Stimulated activated memory B cell treated with anti-CD40 and anti-IgM and Interleukin-4, amounts not matched to agents 10 μg/mL and 1 μg/mL and 100 μg/mL, for 72 hours (primary cell): ENCODE data around the gene SET.

ENCODE experiments used
- ATAC-seq: fragments of 150-1000 bp; cut with Tn5 transposase; 2 replicates; pipeline ENCODE4 v1.10.0; 2021
- H3K27ac Mint-ChIP-seq: one replicate; pipeline ENCODE4 v1.8.0; 2022; ENCODE audit warnings: mild to moderate bottlenecking, mixed read lengths
- H3K27me3 Mint-ChIP-seq: one replicate; pipeline ENCODE4 v1.8.0; 2022; ENCODE audit warnings: mixed read lengths
- H3K36me3 Mint-ChIP-seq: one replicate; pipeline ENCODE4 v1.8.0; 2022; ENCODE audit warnings: mixed read lengths
- H3K4me1 Mint-ChIP-seq: one replicate; pipeline ENCODE4 v1.8.0; 2022; ENCODE audit warnings: mixed read lengths
- H3K4me3 Mint-ChIP-seq: one replicate; pipeline ENCODE4 v1.8.0; 2022; ENCODE audit warnings: mild to moderate bottlenecking, moderate library complexity, mixed read lengths
- H3K9me3 Mint-ChIP-seq: one replicate; pipeline ENCODE4 v1.8.0; 2022; ENCODE audit warnings: mixed read lengths

SET gene

GRCh38 chr9:128701227-128701854 lies 12.3 kb downstream of the SET start:
- no peaks in the 10 kb centered on the region for H3K27me3 Mint-ChIP-seq
- H3K27ac Mint-ChIP-seq = no peak overlapping the region
- H3K4me1 Mint-ChIP-seq = peaks cover 22% of the 10 kb centered on the region
- no peaks in the 10 kb centered on the region for H3K9me3 Mint-ChIP-seq
- no peak for ATAC-seq
- H3K36me3 Mint-ChIP-seq = peaks cover 3% of the 10 kb centered on the region
- H3K4me3 Mint-ChIP-seq = peak overlapping the region; percentile 47

DNA sequence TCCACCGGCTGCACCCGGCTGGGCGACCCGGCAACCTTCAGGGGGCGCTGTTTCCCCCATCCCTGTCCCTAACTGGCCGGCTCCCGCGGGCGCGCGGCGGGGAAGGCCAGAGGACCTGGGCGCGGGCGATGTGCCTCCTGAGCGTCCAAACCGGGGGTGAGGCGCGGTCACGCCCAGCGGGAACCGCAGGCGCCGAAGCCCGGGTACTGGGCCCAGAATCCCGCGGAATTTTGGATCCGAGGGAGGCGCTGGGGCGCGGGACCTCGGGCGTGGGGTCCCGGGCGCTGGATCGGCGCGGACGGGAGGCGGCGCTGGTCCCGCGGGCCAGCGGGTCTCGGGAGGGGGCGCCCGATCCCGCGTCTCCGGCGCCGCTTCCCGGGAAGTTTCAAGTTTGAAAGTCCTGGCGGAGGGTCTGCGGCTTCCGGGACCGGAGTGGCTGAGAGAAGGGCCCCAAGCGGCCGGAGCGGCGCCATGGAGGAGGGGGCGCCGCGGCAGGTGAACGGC lies 13.5 kb downstream of the SET start, which contains the start of gene PKN3:
Gene PKN3, plus strand, starts transcription at position 59 of the 504 bp plus-strand sequence. Its CDS starts 413 bp downstream, at position 472.
- H3K36me3 Mint-ChIP-seq = no peaks in the 10 kb centered on the region
- peak within 1 kb of the TSS; percentile 90 for H3K4me3 Mint-ChIP-seq
- no peaks in the 10 kb centered on the region for H3K9me3 Mint-ChIP-seq
- H3K4me1 Mint-ChIP-seq = peaks cover 22% of the 10 kb centered on the region
- ATAC-seq = peak; percentile 91
- H3K27ac Mint-ChIP-seq = peak within 1 kb of the TSS; percentile 58
- no peaks in the 10 kb centered on the region for H3K27me3 Mint-ChIP-seq

DNA sequence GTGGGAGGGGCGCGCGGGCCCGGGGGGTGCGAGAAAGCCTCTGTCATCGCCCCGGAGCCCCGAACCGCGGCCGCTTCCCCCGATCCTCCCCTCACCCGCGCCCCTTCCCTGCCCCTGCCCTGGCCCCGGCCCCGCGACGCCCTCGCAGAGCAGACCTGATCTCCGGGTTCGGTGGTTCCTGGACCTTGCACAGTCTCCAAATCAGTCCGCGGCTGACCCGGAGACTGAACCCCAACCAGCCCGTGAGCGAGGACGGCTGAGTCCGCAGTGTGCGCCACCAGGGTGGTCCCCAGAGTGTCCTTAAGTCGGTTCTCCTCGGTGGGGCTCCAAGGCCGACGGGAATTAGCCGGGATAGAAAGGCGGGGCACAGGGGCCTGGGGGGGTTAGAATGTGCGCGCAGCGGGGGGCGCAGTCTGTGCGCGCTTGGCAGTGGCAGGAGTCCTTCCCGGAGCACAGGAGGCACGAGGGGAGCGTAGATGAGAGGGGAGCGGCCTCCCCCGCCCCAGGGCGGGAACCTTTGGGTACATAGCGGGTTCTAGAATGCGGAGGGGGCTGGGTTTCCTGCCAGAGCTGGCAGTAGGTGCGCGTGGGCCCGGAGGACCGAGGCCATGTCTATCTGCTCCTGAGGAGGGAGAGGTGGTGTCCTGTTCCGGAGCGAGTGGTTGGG lies 14.1 kb downstream of the SET start:
- no peaks in the 10 kb centered on the region for H3K36me3 Mint-ChIP-seq
- H3K27me3 Mint-ChIP-seq = no peaks in the 10 kb centered on the region

DNA sequence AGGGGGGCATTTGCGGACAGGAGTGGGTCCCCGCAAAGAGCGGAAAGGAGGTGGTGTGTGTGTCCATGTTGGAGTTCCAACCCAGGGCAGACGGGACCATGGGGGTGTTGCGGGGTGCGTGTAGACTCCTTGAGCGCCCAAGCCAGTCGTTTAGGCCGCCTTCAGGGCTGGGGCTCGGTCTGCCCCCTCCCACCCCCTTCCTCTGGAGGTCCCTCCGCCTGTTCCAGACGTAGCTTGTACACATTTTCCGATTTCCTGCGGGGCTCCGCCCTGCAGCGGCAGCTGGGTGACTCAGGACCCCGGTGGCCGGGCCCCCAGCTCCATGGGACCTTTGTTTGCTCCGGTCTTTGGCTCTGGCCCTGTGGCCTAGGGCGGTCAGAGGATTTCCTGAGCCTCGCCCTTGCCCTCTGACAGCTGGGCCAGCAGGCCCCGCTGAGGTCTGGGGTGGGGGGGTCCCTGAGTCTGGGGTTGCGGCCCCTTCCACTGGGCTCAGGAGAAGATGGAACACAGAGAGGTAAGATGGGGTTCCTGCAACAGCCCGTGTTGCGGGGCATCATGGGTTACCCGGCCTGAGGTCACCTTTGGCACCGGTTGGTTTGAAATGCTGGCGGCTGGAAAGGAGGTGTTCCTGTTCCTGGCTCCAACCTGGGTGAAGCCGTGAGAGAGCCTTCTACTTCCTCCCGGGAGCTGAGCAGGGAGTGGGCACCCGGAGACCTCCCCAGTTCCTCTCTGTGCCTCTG lies 14.8 kb downstream of the SET start:
- Mint-ChIP-seq H3K36me3 (no peaks in the 10 kb centered on the region), H3K4me3 (peak overlapping the region; percentile 90), H3K27me3 (no peaks in the 10 kb centered on the region), H3K27ac (peak overlapping the region; percentile 58), H3K9me3 (no peaks in the 10 kb centered on the region), H3K4me1 (peaks cover 22% of the 10 kb centered on the region)
- no peak for ATAC-seq

More for the DNA sequence above, 14.1 kb downstream of the SET start:
- H3K4me3 Mint-ChIP-seq = peak overlapping the region; percentile 90
- peak overlapping the region; percentile 58 for H3K27ac Mint-ChIP-seq
- no peaks in the 10 kb centered on the region for H3K9me3 Mint-ChIP-seq
- ATAC-seq = peak; percentile 44
- peaks cover 22% of the 10 kb centered on the region for H3K4me1 Mint-ChIP-seq

GRCh38 chr9:128704356-128704670 lies 15.3 kb downstream of the SET start:
- no peak overlapping the region for H3K27ac Mint-ChIP-seq
- H3K4me1 Mint-ChIP-seq = peaks cover 22% of the 10 kb centered on the region
- no peak for ATAC-seq
- H3K9me3 Mint-ChIP-seq = no peaks in the 10 kb centered on the region
- no peaks in the 10 kb centered on the region for H3K27me3 Mint-ChIP-seq
- H3K4me3 Mint-ChIP-seq = no peak overlapping the region
- H3K36me3 Mint-ChIP-seq = no peaks in the 10 kb centered on the region

DNA sequence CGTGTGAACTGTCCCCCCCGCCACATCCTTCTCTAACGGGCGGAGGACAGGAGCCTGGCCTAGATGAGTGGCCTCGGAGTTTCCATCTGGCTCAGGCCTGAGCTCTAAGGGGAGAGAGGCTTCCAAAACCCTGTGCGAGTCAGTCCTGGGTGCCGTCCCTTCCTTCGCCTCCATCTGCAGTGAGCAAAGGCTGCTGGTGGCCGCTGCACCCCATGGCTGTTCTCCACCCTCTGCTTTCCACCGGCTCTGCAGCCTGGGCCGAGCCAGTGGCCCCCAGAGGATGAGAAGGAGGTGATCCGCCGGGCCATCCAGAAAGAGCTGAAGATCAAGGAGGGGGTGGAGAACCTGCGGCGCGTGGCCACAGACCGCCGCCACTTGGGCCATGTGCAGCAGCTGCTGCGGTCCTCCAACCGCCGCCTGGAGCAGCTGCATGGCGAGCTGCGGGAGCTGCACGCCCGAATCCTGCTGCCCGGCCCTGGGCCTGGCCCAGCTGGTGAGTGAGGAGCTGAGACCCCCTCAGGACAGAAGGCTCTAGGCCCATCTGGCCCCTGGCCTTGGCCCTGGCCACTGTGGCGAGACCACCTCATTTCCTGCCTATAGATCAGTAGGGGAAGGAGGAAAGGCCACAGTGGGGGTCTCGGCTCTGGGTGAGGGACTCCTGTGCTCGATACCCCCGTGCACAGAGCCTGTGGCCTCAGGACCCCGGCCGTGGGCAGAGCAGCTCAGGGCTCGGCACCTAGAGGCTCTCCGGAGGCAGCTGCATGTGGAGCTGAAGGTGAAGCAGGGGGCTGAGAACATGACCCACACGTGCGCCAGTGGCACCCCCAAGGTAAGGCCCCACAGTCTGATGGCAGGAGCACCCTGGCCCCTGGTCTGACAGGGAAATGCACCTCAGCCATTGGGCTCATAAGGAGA lies 16.3 kb downstream of the SET start:
- Mint-ChIP-seq H3K9me3 (no peaks in the 10 kb centered on the region), H3K27ac (no peak overlapping the region), H3K4me3 (no peak overlapping the region), H3K36me3 (no peaks in the 10 kb centered on the region), H3K4me1 (peaks cover 22% of the 10 kb centered on the region), H3K27me3 (no peaks in the 10 kb centered on the region)
- no peak for ATAC-seq

DNA sequence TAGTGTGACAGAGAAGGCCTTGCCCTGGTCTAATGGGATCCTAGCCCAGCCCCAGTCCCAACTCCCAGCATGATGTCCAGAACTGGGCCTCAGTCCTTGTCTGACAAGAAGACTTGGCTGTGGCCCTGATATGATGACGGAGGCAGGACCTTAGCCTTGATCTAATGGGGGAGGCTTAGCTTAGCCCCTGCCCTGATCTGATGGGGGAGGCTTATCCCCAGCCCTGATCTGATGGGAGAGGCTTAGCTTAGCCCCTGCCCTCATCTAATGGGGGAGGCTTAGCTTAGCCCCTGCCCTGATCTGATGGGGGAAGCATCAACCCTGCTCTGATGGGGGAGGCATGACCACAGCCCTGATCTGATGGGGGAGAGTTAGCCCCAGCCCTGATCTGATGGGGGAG lies 17.0 kb downstream of the SET start:
- Mint-ChIP-seq H3K4me1 (peaks cover 22% of the 10 kb centered on the region), H3K36me3 (no peaks in the 10 kb centered on the region), H3K9me3 (no peaks in the 10 kb centered on the region), H3K27me3 (no peaks in the 10 kb centered on the region), H3K4me3 (no peak overlapping the region), H3K27ac (no peak overlapping the region)
- ATAC-seq = no peak

GRCh38 chr9:128706671-128707381 lies 17.8 kb downstream of the SET start:
- H3K4me1 Mint-ChIP-seq = peaks cover 14% of the 10 kb centered on the region
- no peak overlapping the region for H3K27ac Mint-ChIP-seq
- no peak for ATAC-seq
- no peaks in the 10 kb centered on the region for H3K9me3 Mint-ChIP-seq
- H3K27me3 Mint-ChIP-seq = no peaks in the 10 kb centered on the region
- no peak overlapping the region for H3K4me3 Mint-ChIP-seq
- H3K36me3 Mint-ChIP-seq = no peaks in the 10 kb centered on the region

DNA sequence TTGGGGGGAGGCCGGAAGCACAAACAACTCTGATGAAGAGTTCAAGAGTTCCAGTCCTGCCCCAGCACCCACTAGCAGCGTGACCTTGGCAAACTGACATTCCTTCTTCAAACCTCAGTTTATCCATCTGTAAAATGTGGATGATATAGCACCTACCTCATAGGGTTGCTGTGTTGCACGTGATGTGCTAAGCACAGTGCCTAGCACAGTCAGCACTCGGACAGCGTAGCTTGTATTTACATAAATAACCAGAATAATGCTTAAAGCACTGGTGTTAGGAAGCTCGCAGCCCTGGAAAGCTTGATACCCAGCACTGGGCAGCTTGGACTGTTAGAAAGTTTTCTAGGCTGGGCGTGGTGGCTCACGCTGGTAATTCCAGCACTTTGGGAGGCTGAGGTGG lies 18.4 kb downstream of the SET start:
- no peaks in the 10 kb centered on the region for H3K27me3 Mint-ChIP-seq
- ATAC-seq = no peak
- H3K4me3 Mint-ChIP-seq = no peak overlapping the region
- peaks cover 9% of the 10 kb centered on the region for H3K4me1 Mint-ChIP-seq
- H3K27ac Mint-ChIP-seq = no peak overlapping the region
- no peaks in the 10 kb centered on the region for H3K36me3 Mint-ChIP-seq
- H3K9me3 Mint-ChIP-seq = no peaks in the 10 kb centered on the region

- no peak overlapping the region for H3K27ac Mint-ChIP-seq
These were observed 23.7 kb downstream of the SET start for GRCh38 chr9:128712451-128713410.

DNA sequence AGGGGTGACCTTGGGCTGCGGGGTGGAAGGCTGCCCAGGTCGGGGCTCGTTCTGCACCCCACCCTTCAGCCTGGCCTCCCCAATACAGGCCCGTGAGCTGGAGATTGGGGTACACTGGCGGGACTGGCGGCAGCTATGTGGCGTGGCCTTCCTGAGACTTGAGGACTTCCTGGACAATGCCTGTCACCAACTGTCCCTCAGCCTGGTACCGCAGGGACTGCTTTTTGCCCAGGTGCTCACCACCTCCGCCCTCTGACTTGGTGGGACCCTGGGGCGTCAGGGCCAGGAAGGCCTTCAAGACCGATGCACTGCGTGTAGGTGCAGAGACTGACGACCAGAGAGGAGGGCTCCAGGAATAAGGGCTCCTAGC lies 24.4 kb downstream of the SET start:
- H3K4me1 Mint-ChIP-seq = no peaks in the 10 kb centered on the region
- H3K36me3 Mint-ChIP-seq = peaks cover 8% of the 10 kb centered on the region
- no peaks in the 10 kb centered on the region for H3K9me3 Mint-ChIP-seq
- no peak overlapping the region for H3K4me3 Mint-ChIP-seq
- no peak for ATAC-seq
- no peak overlapping the region for H3K27ac Mint-ChIP-seq
- no peaks in the 10 kb centered on the region for H3K27me3 Mint-ChIP-seq

More at GRCh38 chr9:128712451-128713410, 23.7 kb downstream of the SET start:
- no peak overlapping the region for H3K4me3 Mint-ChIP-seq
- H3K4me1 Mint-ChIP-seq = no peaks in the 10 kb centered on the region
- no peaks in the 10 kb centered on the region for H3K27me3 Mint-ChIP-seq
- peaks cover 8% of the 10 kb centered on the region for H3K36me3 Mint-ChIP-seq
- no peaks in the 10 kb centered on the region for H3K9me3 Mint-ChIP-seq
- no peak for ATAC-seq

- Mint-ChIP-seq H3K9me3 (no peaks in the 10 kb centered on the region), H3K27ac (no peak overlapping the region), H3K4me3 (no peak overlapping the region), H3K36me3 (peaks cover 8% of the 10 kb centered on the region), H3K4me1 (no peaks in the 10 kb centered on the region), H3K27me3 (no peaks in the 10 kb centered on the region)
- ATAC-seq = no peak
These were observed 25.0 kb downstream of the SET start for GRCh38 chr9:128713941-128714573.
